ENCODE results near the gene HIP1.
"Not testable (repeated sequence)": the region's sequence is repeated elsewhere in the genome, so short reads cannot be mapped to it uniquely, and the experiment has no call there.

- TF ChIP-seq CTCF (IDR thresholded peaks at IDR 0.05; ENCODE audit: insufficient read depth, low read depth, low read length); EZH2 (IDR thresholded peaks at IDR 0.05; ENCODE audit: insufficient read depth, low read length): not testable (repeated sequence)
Observed at GRCh38 chr7:75682052-75682451, 56.7 kb downstream of the HIP1 start.

Measured in astrocyte (in vitro differentiated cells and primary cell).